HTR-8/SVneo (cell line): ENCODE measurements around the gene ELMO1.

Source experiments
- DNase-seq: peaks from one replicate; pipeline ENCODE4 v3.0.0; 2011; ENCODE audit warnings: low spot score, mixed read lengths; ENCODE audit not compliant: insufficient read length
- FAIRE-seq: peaks from 2 replicates; lab custom pipeline; 2011; peaks lifted over from hg19 to GRCh38; lab: Jason Lieb, UNC

The ELMO1 gene

DNA sequence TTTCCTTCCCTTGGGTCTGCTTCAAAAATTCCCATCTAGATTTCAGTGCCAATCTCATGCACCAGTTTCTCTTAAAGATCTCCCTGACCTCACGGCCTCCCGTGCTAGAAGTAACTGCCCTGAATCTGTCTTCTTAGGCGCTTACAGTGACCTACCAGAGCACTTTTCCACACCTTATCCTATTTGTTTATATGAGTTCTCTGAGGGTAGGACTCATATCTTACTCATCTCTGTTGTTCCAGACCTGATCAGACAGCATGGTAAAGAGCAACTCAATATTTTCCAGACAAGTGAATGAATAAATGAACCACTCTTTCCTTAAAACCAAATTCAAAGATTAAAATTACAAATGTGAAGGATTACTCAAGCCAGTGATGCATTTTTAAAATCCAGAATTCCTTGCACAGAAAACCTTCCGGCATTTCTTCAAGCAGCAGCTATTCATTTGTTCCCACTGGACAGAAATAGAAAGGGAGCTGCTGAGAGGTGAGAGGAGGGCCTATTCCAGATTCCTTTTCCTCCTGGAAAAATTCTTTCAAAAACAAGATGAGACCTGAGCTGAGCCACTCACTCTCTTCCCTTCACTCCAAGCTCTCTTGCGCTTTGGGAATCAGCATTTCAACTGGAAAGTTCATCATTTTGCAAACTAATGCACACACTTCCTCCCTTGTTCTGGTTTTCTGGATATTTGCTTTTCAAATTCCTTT is 94.6 kb downstream of the ELMO1 start:
- DNase-seq (no peak), FAIRE-seq (no peak)

DNA sequence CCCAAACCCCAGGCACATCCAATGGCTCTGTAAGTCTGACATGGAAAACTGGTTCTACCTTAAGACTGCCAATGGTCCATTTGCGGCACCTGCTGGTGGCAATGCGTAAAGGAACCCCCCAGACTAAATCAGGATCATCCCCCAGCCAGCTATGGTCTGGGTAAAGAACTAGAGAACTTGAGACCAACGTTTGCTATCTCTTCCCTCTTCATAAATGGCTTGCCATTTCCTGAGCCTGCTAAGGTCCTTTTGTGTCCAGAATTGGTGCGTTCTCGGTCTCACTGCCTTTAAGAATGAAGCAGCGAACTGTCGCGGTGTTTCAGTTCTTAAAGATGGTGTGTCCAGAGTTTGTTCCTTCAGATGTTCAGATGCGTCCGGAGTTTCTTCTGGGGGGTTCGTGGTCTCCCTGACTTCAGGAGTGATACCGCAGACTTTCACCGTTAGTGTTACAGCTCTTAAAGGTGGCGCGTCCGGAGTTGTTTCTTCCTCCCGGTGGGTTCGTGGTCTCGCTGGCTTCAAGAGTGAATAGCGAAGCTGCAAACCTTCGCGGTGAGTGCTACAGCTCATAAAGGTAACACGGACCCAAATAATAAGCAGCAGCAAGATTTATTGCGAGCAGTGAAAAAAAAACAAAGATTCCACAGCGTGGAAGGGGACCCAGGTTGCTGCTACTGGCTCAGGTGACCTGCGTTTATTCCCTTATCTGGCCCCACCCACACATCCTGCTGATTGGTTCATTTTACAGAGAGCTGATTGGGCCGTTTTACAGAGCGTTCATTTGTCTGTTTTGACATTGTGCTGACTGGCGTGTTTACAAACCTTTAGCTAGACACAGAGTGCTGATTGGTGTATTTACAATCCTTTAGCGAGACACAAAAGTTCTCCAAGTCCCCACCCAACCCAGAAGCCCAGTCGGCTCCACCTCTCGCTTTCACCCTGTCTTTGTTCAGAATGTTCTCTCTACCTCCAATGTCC is 95.4 kb downstream of the ELMO1 start:
- peak; percentile 9 for DNase-seq
- FAIRE-seq: no peak

DNA sequence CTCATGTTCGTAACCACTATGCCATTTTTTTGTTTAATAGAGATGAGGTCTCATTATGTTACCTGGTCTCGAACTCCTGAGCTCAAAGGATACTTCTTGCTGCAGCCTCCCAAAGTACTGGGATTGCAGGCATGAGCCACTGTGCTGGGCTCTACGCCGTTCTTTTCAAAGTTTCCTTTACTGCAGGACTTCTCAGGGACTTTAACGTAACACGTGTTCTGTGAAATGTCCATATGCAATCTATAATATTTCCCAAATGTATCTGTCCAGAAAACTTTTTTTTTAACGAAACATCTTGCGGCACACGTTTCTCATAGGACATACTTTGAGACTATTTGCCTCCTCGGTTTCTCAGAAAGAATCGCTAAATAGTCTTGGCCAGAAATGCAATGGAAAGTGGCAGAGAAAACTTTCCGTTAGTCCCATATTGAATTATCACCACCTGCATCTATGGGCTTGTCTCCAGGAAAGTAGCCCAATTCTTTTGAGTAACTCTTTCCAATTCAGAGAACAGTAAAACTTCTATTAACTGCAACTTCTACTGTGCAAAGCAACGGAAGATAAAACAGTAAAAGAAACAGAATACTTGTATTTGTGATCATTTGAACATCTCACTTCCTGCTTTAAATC is 96.3 kb downstream of the ELMO1 start:
- no peak for DNase-seq
- FAIRE-seq: no peak

DNA sequence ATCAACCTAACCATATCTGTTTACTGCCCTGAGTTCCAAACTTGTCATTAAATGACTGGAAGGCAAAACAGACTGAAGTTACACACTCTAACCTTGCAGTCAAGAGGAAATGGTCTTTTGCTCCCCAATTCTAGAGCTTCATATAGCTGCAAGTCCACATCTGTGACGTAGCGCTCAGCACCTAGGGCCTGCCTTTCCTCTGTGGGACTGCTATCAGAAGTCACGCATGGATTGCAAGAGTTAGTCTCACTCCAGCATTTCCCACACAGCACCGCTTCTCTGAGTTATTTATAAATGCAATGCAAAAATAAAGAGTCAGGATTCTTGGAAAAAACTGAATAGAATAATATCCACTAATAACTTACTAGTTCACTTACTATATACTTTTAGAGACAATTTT is 96.9 kb downstream of the ELMO1 start:
- DNase-seq: no peak

DNA sequence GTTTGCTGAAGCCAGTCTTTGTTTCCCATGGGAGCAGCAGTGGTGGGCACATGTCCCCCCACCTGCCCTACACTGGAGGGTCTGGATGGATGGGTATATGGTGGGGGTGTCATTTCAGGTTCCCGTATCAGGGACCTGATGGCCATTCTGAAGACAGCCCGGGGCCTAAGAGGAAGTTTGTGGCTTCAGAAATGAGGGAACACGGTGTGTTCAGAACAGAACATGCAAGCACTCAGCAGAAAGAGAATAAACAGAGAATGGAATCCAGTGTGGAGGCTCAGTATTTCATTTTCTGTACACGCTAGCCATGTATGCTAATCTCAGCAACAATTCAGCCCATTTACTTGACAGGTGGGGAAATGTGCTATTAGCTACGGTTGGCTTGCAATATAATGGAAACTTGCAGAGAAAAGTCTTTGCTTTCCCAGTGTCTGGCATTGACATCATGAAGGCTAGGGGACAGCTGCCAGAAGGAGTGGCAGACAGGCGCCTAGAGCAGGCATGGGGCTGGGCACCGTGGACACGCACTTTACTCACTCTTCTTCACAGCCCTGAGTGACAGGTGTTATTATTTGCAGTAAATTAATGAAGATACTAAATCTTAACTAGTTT is 98.6 kb downstream of the ELMO1 start:
- DNase-seq: no peak
- no peak for FAIRE-seq

More for the DNA sequence above, 96.9 kb downstream of the ELMO1 start:
- no peak for FAIRE-seq

DNA sequence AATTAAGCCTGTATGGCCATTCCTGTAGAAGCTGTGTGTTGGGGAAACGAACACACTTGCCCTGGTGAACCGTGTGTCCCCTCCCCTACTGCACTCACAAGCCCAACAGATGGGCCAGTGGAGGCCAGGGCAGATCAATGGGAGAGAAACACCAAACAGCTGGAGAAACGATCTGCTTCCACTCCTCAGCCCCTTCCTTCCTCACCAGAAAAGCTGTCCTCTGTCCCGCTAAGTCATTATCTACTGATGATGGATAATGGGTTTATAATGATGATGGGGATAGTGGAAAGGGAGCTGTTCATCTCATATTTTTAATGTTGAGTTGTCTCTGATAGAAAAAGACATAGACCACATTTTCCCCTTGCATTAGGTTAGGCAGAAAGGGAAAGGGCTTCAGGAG is 99.7 kb downstream of the ELMO1 start:
- FAIRE-seq (no peak), DNase-seq (no peak)

DNA sequence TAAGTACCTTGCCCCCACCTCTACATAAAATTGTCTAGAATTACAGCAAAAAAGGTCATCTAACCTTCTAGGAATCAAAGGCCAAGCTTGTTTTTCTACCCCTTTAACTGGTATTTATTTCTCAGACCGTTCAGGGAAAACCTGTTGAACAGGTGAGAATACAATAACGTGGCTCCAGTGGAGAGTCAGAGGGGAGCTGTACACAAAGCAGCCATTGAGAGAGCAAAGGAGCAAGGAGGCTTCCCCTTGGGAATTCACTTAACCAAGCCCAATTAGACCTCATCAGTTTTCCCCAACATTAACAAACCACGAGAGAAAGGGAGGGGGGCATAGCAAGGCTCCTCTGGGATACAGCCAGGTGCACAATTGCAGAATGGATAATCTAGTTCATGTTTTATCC is 101.9 kb downstream of the ELMO1 start:
- FAIRE-seq: no peak

DNA sequence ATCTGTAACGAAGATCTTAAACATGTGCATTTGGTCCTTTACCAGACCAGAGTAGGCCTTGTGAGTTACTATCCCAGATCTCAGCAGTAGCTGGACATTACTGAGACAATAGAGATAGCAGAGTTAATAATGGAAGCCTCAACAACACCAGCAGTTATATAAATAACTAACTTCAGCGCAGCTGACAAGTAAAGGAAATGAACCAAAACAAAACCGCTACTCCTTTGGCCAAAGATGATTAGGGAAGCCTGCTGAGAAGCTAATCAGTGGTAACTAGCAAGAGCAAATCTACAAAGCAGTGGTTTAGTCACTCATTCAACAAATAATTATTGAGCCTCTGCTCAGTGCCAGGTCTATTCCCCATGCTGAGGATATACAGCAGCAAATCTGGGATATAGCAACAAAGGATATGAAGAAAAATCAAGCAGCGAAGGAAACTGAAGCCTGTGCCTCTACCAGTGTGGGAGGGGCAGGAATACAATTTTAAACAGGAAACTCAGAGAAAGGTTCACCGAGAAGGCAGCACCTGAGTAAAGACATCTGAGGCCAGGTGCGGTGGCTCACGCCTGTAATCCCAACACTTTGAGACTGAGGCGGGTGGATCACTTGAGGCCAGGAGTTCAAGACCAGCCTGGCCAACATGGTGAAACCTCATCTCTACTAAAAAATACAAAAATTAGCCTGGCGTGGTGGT is 103.6 kb downstream of the ELMO1 start:
- no peak for DNase-seq
- no peak for FAIRE-seq

More for the DNA sequence above, 101.9 kb downstream of the ELMO1 start:
- DNase-seq: no peak

DNA sequence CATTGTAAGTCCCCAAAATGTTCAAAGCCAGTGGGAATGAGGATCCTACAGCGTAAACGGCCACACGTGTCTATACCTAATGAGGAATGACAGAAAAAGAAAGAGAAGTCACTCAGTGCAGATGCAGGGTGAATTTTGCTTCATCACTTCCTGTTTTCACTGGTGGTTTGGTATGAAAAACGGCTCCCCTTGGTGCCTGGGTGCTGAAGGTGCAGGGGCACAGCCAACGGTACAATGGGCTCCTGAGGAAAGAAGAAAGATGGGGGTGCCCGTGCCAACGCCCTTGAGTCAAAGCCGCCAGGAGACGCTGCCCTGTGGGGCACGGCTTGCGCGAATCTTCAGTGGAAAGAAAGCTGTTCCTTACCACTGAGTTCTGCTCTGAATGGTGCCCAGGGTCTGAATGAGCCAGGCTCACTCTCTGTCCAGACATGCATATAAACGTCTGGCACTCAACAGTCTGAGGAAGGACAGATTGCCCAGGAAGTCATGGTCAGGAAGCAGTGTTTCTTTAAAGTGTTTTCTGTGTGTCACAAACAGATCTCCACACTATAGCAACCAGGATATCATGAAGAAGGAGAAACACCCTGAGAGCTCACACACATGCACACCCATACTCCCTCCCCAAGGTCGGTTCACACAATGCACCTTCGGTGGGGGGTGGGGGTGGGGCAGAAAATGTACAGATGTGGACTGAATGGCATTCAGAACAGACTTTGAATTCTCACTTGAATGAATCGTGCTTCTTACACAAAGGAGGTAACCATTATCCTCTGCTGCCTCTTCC is 105.8 kb downstream of the ELMO1 start:
- no peak for FAIRE-seq

DNA sequence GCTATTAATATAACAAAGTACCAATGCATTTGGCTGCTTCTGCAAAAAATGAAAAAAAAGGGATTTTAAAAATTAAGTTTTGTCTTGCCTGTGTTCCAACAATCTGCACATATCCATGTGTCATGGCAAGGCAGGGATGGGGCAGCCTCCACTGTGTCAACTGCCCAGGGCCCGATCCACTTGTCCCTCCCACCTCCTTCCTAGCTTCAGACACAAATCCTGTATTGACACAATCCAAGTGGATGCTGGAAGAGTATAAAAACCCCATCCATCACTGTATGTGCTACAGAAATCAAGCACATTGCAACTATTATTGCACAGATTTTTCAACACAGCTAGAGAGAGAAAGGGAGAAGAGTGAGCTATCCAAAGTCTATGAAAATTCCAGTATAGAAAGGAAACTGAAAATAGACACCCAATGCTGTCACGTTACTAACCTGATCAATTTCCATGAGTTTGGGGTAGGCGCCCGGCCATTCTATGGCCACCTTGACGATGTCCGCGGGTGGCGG is 106.4 kb downstream of the ELMO1 start:
- no peak for DNase-seq

More for the DNA sequence above, 105.8 kb downstream of the ELMO1 start:
- no peak for DNase-seq

DNA sequence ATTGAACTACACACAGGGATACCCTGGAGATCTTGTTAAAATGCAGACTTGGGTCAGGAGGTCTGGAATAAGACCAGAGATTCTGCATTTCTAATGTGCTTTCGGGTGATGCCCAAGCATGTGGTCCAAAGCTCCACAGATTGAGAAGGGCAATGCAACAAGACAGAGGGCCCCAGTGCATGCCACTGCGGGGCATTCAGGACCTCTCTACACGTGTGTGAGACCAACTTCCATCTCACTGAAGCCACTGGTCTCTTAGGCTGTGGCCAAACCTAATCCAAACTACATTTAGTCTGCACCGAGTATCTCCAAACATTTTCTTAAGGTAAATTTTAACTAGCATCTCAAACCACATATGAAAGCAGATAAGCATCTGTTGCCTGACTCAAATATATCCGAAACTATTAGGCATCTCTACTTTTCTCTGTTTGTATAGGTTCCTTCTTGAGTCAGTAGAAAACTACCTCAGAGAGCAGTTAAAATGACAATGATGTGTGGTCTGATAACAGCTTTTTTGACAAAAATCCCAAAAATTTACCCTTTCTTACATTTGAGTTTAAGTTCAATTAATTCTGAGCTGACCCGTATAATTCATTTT is 107.5 kb downstream of the ELMO1 start:
- DNase-seq: no peak
- no peak for FAIRE-seq

More for the DNA sequence above, 106.4 kb downstream of the ELMO1 start:
- no peak for FAIRE-seq

DNA sequence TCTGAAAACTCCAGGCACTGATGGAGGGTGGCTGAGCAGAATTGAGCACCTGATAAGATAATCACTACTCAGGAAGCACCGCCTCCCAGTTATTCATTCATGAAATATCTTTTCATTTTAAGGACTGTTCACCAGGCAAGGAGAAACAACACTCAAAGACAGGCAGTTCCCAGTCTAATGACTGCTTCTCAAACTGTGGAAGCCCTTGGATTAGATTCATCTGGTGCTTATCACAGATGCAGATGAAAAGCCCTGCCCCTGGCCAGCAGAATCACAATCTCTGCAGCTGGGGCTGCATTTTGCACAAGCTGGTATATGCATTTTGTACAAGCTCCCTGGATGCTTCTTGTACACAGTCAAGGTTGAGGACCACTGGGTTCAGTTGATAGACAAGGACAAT is 109.7 kb downstream of the ELMO1 start:
- FAIRE-seq: no peak
- no peak for DNase-seq

DNA sequence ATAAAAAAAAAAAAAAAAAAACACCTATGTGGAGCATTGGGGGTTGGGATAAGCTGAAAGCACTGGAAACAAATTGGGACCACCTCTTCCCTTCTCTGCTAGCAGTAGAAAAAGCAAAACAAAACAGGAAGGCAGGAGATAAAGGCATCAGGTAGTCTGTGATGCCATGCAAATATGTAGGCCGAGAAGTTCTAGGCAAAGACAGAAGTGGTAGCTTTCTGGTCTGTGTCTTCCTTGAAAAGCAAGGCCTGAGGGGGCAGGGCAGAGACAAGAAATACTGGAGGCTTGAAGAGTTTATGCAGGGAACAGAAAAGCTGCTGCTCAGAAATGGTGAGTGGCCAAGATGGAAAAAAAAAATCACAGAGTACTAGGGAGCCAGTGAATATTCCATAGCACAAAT is 111.1 kb downstream of the ELMO1 start:
- DNase-seq: no peak
- no peak for FAIRE-seq

DNA sequence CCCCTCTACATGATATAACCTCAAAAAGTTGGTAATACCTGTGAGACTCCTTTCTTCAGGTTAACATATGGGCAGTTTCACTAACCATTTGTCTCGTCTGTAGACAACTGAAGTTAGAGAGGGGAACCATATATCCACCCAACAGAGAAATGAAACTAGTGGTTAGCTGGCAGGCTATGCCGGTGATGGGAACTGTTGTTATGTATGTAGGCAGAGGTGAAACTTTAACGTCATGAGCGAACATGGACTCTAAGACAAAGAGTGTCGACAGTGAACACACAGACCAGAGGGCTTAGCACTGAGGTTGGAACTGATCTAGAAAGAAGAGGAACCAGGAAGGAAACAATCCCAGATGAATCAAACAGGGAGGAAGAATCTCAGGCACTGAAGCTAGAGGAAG is 112.4 kb downstream of the ELMO1 start:
- DNase-seq (no peak), FAIRE-seq (no peak)

DNA sequence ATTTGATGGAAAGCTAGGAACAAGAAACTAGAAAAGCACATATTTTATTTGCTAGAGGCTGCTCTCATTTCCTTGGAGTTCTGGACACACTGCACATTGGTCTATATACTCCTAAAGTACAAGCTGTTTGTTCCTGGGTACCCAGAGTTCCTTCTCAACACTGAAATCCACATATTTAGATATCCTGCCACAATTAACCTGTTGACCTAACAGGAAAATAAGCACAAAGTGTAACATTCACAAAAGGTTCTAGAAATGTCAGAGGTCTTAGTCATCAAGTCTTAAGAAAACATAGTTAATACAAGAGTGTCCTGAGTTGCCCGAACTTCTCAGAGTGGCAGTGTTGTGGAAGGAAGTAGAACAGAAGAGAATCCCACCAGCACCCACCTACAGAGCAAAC is 115.6 kb downstream of the ELMO1 start:
- DNase-seq (no peak), FAIRE-seq (no peak)

DNA sequence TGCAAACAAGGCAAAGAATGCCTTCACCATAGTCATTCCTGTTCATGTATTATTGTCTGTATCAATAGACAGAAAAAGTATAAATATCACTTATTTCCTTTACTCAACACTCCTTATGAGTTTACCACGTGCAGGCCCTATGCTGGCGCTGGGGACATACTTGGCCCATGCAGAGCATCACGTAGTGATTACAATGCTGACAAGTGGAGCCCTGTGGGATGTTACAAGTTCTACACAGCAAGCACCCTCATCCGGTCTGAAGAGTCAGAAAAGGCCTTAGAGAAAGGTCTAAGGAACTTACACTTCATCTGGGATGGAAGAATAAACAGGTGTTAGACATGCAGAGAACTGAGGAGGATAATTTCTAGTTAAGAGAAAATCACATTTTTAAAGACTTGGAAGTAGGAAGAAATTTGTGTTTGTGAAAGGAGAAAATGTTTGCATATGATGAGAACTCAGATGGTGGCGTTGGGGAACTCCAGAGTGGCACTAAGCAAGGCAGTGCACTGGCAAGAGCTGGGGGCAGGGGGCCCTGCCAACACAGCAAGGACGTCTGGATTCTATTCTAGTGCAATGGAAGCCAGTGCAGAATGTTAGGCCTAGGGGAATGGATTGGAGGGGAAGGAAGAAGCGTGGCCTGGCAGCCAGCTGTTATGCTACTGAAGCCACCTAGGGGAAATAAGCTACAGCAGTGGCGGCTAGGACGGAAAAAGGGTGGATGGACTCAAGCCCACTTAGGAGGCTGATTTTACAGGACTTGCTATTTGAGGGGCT is 116.2 kb downstream of the ELMO1 start:
- DNase-seq: no peak
- FAIRE-seq: no peak

DNA sequence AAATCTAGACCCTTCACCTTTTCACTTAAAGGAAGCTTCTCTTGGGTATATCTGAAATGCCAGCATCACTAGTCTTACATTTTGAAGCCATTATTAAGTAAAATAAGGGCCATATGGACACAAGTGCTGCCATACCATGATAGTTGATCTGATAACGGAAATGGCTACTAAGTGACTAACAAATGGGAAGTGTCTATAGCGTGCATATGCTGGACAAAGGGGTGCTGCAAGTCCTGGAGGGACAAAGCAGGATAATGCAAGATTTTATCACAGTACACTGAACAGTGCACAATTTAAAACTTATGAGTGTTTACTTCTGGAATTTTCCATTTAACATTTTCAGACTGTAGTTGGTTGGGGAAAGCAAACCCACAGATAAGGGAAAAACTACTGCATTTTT is 117.9 kb downstream of the ELMO1 start:
- FAIRE-seq (no peak), DNase-seq (no peak)

DNA sequence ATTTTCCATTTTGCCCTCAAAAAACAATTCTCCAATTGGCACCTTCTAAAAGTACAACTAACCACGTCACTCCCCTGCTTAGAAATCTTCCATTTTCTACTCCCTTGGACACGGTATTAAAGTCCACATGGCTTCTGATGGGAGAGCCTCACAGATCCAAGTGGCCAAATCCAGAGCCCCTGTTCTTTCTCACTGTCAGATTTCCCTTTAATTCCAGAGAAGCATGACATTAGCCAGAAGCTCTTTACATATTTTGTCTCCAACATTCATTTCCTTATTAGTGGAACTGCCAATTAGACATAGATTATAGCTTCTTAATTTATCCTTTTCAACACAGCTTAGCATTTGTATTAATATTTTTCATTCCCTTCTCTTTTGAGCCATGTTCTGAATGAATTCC is 118.7 kb downstream of the ELMO1 start:
- DNase-seq (no peak), FAIRE-seq (no peak)
